Hindlimb muscle (tissue), 1 donor: ENCODE measurements around the gene AKR1C8. TPM values are rescaled to one million over a fixed set of nuclear protein-coding genes. Genes with fewer than 3 reads are reported as not detected.

Source experiments
- DNase-seq: peaks from one replicate; pipeline ENCODE4 v3.0.0-alpha.2; 2013
- polyA plus RNA-seq: library from polyadenylated mRNA; unstranded; fragments of 120-200 nt; gene quantifications from one replicate; pipeline ENCODE4 v1.2.1, GENCODE V29; 2013; ENCODE audit not compliant: insufficient read length

Gene AKR1C8
- polyA plus RNA-seq, 1 donor = not detected

DNA sequence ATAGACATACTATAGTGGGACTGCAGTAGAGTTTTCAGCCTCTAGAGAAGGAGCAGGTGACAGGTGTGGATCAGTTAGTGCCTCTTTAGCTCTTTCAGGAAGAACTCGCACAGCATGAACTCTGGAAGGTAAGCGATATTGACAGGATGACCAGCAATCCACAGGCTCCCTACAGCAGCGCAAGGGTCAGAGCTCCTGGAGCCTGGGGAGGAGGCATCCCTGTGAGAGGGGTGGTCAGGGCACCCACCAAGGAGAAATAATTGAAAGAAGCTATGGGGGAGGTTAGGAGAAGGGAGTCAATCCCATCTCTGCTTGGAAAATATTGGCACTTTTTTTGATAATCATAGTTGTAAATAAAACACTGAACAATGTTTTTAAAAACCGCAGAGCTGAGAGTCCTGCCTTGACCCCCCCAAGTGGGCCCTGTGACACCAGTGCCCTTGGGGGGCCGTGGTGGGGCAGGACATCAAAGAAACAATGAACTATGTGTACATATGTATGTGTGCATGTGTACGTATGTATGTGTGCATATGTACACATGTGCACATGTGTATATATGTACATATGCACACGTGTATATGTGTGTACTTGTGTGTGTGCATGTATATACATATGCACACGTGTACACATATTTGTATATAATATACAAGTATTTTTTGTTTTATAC is 77.0 kb downstream of the AKR1C8 start:
- no peak for DNase-seq

DNA sequence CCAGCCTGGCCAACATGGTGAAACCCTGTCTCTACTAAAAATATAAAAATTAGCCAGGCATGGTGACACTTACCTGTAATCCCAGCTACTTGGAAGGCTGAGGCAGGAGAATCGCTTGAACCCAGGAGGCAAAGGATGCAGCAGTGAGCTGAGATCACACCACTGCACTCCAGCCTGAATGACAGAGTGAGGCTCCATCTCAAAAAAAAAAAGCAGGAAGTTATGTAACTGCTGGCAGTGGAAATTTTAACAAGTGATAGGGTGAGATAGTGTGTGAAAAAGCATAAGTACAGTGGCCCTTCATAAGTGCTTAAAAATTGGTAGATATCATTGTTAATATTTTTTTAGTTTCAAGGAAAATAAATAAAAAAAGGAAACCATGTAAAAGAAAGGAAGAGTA is 78.4 kb downstream of the AKR1C8 start:
- DNase-seq = no peak

DNA sequence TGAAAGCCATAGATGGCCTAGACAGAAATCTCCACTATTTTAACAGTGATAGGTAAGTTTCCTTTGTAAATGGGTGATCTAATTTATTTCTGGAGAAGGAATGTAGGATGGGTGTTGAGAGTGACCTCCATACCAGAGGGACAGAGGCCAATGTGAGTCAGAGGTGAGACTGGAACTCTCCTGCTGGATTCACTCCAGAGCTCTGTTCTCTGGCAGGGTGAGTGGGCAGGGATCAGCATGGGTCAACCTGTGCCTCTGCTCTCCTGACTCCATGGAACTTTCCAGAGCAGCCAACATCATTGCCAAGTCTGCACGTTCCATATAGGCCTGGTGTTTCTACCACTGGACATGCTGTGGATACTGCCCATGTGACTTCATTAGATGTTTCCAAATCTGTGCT is 79.3 kb downstream of the AKR1C8 start:
- DNase-seq = no peak

Other genes with a start within 250 kb of the AKR1C8 start
- 8.4 TPM for gene AKR1C1, start 221.7 kb downstream of the AKR1C8 start, polyA plus RNA-seq
- 5.7 TPM for gene AKR1C2, start 181.3 kb downstream of the AKR1C8 start, polyA plus RNA-seq
- 1.0 TPM for gene AKR1C3, start 90.7 kb downstream of the AKR1C8 start, polyA plus RNA-seq
- not detected for gene AKR1C4, start 11.7 kb upstream of the AKR1C8 start, polyA plus RNA-seq
- gene UCN3, start 179.8 kb upstream of the AKR1C8 start, polyA plus RNA-seq = not detected
- gene TUBAL3, start 219.7 kb upstream of the AKR1C8 start, polyA plus RNA-seq = not detected
- 93.3 TPM for gene NET1, start 227.4 kb upstream of the AKR1C8 start, polyA plus RNA-seq